Fibroblast of gingiva (primary cell): ENCODE measurements around the gene FN1.
A peak's percentile ranks its signal among the peaks of the same experiment; 100 is the strongest.

Experiments
- DNase-seq: peaks from one replicate; pipeline ENCODE4 v3.0.0-alpha.2; 2011; ENCODE audit warnings: low read depth

The FN1 gene

DNA sequence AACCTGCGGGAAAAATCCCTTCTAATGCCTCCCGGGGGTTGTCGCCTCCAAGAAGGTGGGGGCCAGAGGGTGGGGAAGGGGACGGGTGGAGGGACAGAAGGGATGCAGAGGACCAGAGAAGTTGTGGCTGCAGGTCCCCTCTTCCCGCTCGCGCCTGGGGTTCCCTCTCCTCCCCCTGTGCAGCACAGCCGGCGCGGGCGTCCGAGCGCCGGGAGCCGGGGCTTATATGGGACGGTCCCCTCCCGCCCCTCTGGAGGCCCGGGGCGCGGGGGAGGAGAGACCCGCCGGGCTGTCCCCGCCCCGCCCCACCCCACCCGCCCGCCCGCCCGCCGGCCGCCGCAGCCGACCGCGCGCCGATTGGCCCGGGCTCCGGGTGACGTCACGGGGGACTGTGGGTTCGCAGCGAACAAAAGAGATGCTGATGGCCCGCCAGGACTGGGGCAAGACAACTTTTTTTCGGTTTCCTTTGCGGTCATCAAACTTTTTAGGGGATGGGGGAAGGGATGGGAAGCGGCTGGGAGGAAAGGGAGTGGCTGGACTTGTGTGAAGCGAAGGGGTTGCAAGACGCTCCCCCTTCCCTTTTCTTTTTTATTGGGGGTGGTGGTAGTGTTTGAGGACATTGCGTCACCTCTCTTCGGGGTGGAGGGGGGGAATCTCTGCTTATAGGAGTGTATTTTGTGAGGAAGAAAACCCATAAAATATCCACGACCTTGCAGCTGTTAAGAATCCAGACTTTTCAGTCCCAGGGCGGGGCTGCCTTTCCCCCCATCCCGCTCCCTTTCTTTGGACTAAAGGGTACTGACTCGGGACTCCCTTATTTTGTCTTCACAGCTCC, at the start of gene FN1:
TSS of gene FN1 (minus strand) at position 199 of the 835 bp plus-strand sequence. CDS start 266 bp downstream, outside the sequence.
- peak; percentile 98 for DNase-seq

GRCh38 chr2:215485032-215485431, 49.2 kb upstream of the FN1 start:
- DNase-seq, result no peak

GRCh38 chr2:215484570-215484969, 48.7 kb upstream of the FN1 start:
- DNase-seq, result no peak

DNA sequence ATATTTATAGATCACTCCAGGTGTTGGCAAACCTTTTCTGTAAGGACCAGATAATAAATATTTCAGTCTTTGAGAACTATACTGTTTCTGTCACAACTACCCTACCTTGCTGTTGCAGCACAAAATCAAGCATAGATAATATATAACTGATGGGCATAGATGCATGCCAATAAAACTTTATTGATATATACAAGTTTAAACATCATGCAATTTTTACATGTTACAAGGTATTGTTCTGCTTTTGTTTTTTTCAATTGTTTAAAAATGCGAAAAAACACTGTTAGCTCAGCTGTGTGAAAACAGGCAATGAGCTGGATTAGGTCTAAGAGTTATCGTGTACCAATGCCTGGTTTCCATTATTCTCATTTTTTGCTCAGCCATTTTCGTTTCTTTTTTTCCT, 47.6 kb upstream of the FN1 start:
- no peak for DNase-seq

DNA sequence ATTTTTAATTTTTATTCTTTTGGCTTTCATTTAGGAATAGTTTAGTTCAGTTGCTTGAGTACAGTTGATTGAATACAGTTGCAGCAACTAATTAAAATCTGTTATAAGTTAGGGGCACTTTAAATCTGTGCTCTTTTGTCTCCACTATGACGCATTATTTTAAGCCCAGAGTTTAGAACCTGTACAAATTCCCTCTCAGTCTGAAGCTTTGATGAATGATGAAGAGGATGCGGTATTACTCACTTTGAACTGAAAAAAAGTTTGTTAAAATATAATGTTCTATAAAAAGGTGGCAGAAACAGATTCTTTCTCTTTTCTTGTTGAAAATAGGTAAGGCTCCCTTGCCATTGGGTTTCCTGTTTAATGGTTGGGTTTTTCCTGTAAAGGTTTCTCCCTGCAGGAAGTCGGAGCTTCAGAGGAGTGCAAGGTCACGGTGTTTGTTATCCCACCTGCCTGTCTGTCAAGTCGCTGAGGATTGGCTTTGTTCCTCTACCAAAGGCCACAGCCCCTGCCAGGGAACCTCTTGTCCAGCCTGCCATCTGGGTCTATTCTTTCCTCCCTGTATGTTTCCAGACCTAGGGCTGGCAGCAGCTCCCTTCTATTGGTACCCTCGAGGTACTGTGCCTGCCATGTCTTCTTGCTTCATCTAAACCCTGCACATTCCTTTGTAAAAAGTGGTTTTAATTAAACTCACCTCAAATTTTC, 43.8 kb upstream of the FN1 start:
- no peak for DNase-seq

GRCh38 chr2:215479121-215479520, 43.3 kb upstream of the FN1 start:
- DNase-seq, result no peak

GRCh38 chr2:215476424-215476823, 40.6 kb upstream of the FN1 start:
- DNase-seq, result no peak

GRCh38 chr2:215466097-215466909, 30.4 kb upstream of the FN1 start:
- DNase-seq, result peak; percentile 35

- DNase-seq, result no peak
These were observed 29.4 kb upstream of the FN1 start for GRCh38 chr2:215465256-215465655.

- DNase-seq, result peak; percentile 3
These were observed 26.1 kb upstream of the FN1 start for GRCh38 chr2:215461836-215462532.

- peak; percentile 84 for DNase-seq
These were observed 25.0 kb upstream of the FN1 start for GRCh38 chr2:215460682-215461382.

DNA sequence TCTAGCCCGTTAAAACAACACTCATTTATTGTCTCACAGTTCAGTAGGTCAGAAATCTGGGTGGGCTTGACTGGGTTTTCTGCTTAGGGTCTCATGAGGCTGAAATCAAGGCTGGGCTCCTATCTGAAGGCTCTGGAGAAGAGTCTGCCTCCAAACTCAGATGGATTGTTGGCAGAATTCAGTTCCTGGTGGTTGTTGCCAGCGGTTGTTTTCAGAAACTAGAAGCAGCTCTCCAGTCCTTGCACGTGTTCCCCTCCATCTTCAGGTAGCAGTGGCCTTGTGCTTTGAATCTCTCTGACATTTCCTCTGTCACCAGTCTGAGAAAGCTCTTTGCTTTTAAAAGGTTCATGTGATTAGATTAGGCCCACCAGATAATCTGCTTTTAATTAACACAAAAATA, 20.1 kb upstream of the FN1 start:
- DNase-seq, result no peak

DNA sequence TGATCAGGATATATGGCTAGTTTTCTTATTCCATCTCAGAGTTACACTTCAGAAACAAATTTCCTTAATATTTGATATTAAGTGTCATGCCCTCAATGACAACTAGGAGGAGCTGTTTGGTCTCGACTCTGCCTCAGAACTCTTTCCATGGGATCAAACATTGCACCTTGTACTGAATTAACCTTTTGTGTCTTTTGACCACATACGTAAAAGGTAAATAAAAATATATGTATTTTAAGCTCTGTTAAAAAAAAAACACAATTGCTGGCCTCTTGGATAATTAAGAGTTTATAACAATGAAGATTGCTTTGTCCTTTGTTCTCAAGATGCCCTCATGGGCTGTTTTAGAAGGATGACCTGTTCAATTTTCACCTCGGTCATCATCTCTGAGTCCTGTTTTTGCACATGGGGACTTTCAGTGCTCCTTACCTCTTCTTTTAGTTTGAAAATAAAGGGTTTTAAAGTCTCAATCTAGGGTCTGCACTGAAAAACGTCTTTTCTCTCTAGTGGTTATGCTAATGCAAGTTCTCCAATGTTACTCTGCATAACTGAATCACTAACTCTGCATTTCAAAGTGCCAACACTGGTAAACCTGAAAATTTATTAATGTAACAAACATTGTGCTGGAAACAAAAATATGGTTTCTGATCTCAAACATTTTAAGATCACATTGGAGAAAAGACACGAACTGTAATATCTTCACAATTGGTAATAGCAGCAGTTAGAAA, 18.8 kb upstream of the FN1 start:
- DNase-seq, result no peak

DNA sequence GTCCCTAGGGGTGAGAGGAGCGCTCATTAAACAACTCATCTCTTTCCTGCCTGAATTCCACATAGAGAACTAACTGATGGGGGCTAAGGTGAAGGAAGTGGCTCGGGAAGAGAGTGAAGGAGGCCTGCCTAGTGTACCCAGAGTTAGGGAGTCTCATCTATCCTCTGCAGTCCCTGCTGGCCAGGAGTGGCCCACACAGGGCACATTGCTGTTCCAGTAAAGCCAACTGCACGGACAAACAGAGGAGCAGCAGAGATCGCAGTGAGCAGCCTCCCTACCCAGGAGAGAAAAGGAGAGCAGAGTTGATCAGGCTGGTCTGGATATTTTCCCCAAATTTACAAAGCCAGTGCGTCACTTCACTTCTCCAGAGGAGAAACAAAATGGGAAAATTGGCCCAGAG, 16.9 kb upstream of the FN1 start:
- no peak for DNase-seq

DNA sequence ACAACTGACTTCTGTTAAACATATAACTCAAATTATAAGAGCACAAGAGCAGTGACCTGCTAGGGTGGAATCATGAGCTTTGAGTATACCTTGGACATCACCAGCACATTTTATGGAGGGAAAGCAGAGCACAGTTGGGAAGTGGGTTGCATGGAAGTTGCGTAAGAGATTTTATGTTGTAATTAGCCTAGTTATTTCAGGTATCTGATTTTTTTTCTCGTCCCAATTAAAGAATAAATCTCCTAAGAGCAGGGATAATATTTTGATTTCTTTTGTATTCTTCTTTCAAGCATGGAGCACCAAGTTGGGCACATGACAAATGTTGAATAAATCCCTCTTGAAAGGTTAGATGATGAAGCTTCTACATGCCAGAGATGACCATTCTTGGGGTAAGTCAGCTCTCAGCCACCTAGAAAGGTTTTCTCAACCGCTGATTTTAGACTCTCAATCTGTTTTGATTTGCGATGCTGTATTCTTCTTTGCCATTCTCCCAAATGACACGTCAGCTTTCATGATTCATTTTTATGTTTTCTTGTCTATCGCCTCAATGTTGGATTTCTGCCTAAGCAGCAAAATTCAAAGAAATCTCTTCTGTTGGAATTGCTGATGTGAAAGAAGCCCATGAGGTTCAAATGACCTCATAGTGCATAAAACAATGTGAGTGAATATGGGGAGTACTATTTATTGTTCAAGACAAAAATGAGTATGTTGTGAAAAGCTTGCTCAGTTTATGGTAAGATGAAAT, 15.3 kb upstream of the FN1 start:
- no peak for DNase-seq

GRCh38 chr2:215450188-215451011, 14.5 kb upstream of the FN1 start:
- DNase-seq, result no peak

DNA sequence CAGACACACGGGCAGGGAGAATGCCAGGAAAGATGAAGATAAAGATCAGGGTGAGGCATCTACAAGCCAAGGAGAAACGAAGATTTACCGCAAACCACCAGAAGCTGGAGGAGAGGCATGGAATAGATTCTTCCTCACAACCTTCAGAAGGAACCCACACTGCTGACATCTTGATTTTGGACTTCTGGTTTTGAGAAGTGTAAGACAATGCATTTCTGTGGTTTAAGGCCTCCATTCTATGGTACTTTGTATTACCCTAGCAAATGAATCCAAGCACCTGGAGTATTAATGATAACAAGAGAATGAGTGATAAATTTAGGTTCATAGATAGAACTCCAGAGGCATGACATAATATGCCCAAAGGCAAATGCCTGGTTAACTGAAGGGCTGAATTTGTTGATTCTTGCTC, 11.8 kb upstream of the FN1 start:
- DNase-seq, result no peak

DNA sequence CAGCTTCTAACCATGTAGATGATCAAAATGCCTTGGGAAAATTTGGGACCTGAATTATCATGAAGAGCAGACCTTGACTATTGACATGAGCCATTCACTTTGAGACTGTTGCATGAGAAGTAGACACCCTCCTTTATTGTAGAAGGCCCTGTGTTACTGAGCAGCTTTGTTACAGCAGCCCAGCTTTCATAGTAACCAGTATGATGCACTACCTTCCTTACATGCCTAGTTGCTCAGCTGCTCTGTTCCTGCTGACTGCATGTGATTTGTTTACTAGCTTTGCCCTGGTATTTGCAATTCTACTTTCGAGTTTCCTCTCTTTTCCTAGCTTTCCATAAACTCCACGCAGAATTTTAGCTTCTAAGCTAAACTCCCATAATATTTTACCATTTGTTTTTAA, 11.2 kb upstream of the FN1 start:
- DNase-seq, result no peak

GRCh38 chr2:215442401-215442787, 6.5 kb upstream of the FN1 start:
- no peak for DNase-seq
